GM18858 (cell line): ENCODE results near the gene ARID4A.
"Not testable (repeated sequence)": the region's sequence is repeated elsewhere in the genome, so short reads cannot be mapped to it uniquely, and the experiment has no call there.

Source experiments
- ATAC-seq: cut with Tn5 transposase; IDR thresholded peaks from one replicate; pipeline ENCODE4 v1.9.1; 2021; ENCODE audit not compliant: unreplicated experiment

The ARID4A gene

GRCh38 chr14:58298477-58299400, at the start of gene ARID4A:
Gene ARID4A, plus strand, starts transcription at chr14:58298555. Its CDS starts 1,300 bp downstream, at chr14:58299855.
- no peak for ATAC-seq

- ATAC-seq = no peak
Observed at GRCh38 chr14:58249611-58250010, 48.7 kb upstream of the ARID4A start.

GRCh38 chr14:58258156-58258555, 40.2 kb upstream of the ARID4A start:
- ATAC-seq = no peak

GRCh38 chr14:58262005-58262404, 36.4 kb upstream of the ARID4A start:
- not testable (repeated sequence) for ATAC-seq

GRCh38 chr14:58265401-58265800, 33.0 kb upstream of the ARID4A start:
- ATAC-seq = no peak

GRCh38 chr14:58270628-58271027, 27.7 kb upstream of the ARID4A start:
- no peak for ATAC-seq

- ATAC-seq = no peak
Observed at GRCh38 chr14:58272588-58273372, 25.6 kb upstream of the ARID4A start.

- ATAC-seq = no peak
Observed at GRCh38 chr14:58274881-58275280, 23.5 kb upstream of the ARID4A start.

GRCh38 chr14:58275527-58276190, 22.7 kb upstream of the ARID4A start:
- no peak for ATAC-seq

GRCh38 chr14:58276208-58276607, 22.1 kb upstream of the ARID4A start:
- ATAC-seq = no peak

GRCh38 chr14:58278177-58278576, 20.2 kb upstream of the ARID4A start:
- ATAC-seq = no peak

GRCh38 chr14:58280954-58281787, 17.2 kb upstream of the ARID4A start:
- peak; percentile 61 for ATAC-seq

GRCh38 chr14:58281969-58282368, 16.4 kb upstream of the ARID4A start:
- ATAC-seq = no peak

GRCh38 chr14:58282925-58283593, 15.3 kb upstream of the ARID4A start:
- no peak for ATAC-seq

GRCh38 chr14:58283730-58284129, 14.6 kb upstream of the ARID4A start:
- ATAC-seq = no peak

- ATAC-seq = no peak
Observed at GRCh38 chr14:58285132-58285531, 13.2 kb upstream of the ARID4A start.

- ATAC-seq = no peak
Observed at GRCh38 chr14:58287607-58288042, 10.7 kb upstream of the ARID4A start.

- ATAC-seq = no peak
Observed at GRCh38 chr14:58288106-58288792, 10.1 kb upstream of the ARID4A start.

- no peak for ATAC-seq
Observed at GRCh38 chr14:58291646-58292045, 6.7 kb upstream of the ARID4A start.
